SH-SY5Y (cell line): ENCODE measurements around the gene ITLN1.

Experiments used
- GATA2 ChIP-seq: IDR thresholded peaks from 2 replicates; pipeline ENCODE4 v1.6.1; 2011; ENCODE audit warnings: mild to moderate bottlenecking, low read depth, low read length
- GATA3 ChIP-seq: IDR thresholded peaks from 2 replicates; pipeline ENCODE4 v1.6.1; 2011; ENCODE audit warnings: low read depth, mild to moderate bottlenecking, low read length, moderate library complexity

DNA sequence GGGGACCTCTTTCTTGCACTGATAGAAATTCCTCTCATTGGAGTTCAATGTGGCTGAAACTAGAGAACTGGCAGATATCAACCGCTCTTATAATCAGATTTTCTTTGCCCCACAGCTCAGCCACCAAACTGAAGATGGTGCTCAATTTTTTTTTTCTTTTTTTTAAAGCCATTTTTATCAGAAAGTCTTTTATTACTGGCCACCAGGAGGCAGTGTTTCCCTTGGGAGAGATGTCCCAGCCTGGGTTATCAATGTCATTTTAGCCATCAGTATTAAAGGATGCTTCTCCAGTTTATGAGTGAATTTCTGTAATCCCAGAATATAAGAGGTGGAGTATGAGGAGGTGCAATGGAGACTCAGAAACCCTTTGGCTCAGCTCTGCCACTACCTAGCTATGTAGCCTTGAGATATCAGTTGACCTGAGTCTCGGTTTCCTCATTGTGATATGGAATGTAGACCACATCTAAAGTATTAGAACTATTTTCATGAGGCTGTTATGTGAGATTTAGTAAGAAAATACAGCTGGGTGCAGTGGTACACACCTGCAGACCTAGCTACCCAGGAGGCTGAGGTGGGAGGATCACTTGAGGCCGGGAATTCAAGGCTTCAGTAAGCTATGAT lies 49.9 kb downstream of the ITLN1 start:
- no peak for TF ChIP-seq GATA2
- TF ChIP-seq GATA3, result no peak
